SK-N-MC (cell line): ENCODE data around the gene MYO1D.

ENCODE experiments used
- EZH2 ChIP-seq: fragments of 200-600 bp; sonication (generic); IDR thresholded peaks from one replicate; pipeline ENCODE4 v1.6.1; 2017; ENCODE audit warnings: antibody characterized with exemption
- FOXP2 ChIP-seq: optimal IDR thresholded peaks from 2 replicates; pipeline ENCODE3; 2011; ENCODE audit warnings: mild to moderate bottlenecking, moderate library complexity; ENCODE audit not compliant: insufficient read depth; ENCODE audit errors: extremely low read length, control extremely low read depth
- POLR2AphosphoS5 ChIP-seq: IDR thresholded peaks from 2 replicates; pipeline ENCODE4 v1.6.1; 2012; ENCODE audit warnings: mild to moderate bottlenecking, low read depth, low read length, borderline replicate concordance

- no peak for TF ChIP-seq POLR2AphosphoS5
- TF ChIP-seq EZH2: no peak
- TF ChIP-seq FOXP2: no peak
Measured at GRCh38 chr17:32558326-32558955, 318.5 kb downstream of the MYO1D start.
